ENCODE measurements around the gene SHOX.

DNA sequence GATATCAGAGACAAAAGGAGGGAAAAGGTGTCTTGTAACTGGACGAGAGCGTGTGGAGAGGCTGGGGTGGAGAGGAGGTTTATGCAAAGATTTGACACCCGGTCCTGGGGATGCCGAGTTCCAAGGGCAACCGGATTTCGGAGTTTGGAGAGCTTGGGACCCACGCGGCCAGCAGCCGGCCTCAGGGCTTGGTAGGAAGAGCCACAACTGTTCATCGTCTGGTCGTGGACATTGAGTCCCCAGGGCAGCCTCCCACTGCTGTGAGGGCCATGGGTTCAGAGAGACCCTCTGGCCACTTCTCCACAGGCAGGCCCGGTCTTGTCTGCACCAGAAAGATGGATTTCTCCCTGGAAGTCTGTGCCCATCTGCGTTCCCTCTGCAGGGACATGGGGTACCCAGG, 46.8 kb downstream of the SHOX start:
- TF ChIP-seq, protein P1, sequence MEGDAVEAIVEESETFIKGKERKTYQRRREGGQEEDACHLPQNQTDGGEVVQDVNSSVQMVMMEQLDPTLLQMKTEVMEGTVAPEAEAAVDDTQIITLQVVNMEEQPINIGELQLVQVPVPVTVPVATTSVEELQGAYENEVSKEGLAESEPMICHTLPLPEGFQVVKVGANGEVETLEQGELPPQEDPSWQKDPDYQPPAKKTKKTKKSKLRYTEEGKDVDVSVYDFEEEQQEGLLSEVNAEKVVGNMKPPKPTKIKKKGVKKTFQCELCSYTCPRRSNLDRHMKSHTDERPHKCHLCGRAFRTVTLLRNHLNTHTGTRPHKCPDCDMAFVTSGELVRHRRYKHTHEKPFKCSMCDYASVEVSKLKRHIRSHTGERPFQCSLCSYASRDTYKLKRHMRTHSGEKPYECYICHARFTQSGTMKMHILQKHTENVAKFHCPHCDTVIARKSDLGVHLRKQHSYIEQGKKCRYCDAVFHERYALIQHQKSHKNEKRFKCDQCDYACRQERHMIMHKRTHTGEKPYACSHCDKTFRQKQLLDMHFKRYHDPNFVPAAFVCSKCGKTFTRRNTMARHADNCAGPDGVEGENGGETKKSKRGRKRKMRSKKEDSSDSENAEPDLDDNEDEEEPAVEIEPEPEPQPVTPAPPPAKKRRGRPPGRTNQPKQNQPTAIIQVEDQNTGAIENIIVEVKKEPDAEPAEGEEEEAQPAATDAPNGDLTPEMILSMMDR (IDR thresholded peaks at IDR 0.05): no peak
- TF ChIP-seq EZH2 (IDR thresholded peaks at IDR 0.05): no peak

Measured in neural progenitor cell (in vitro differentiated cells).